Peyer's patch (tissue), 4 donors: ENCODE measurements around the gene TP53BP1. TPM values are rescaled to one million over a fixed set of nuclear protein-coding genes. Genes with fewer than 3 reads are reported as not detected.

Source experiments
- DNase-seq, 3 donors: peaks; one replicate each; pipeline ENCODE4 v3.0.0-alpha.2; 2017 to 2019
- H3K27ac ChIP-seq, 4 donors: fragments of 200-600 bp; sonication (generic); one replicate each; pipeline ENCODE4 v1.5.1; 2016 to 2019
- H3K27me3 ChIP-seq, 2 donors: fragments of 200-600 bp; sonication (generic); one replicate each; pipeline ENCODE4 v1.5.1; 2019
- H3K36me3 ChIP-seq, 3 donors: fragments of 200-600 bp; sonication (generic); one replicate each; pipeline ENCODE4 v1.5.1; 2016 to 2019
- H3K4me1 ChIP-seq, 4 donors: fragments of 200-600 bp; sonication (generic); one replicate each; pipeline ENCODE4 v1.5.1; 2016 to 2019
- H3K4me3 ChIP-seq, 4 donors: fragments of 200-600 bp; sonication (generic); 1 replicate in 3 of 4; 2 replicates in 1 of 4; pipeline ENCODE4 v1.5.1; 2016 to 2019; ENCODE audit warnings: mild to moderate bottlenecking in 1 of 4
- H3K9me3 ChIP-seq, 4 donors: fragments of 200-600 bp; sonication (generic); one replicate each; pipeline ENCODE4 v1.5.1; 2016 to 2019; ENCODE audit warnings: mild to moderate bottlenecking in 1 of 4
- POLR2A ChIP-seq, 2 donors: fragments of 450-650 bp; IDR thresholded peaks; one replicate each; pipeline ENCODE4 v1.5.1; 2017; ENCODE audit warnings: antibody characterized with exemption in 2 of 2, mild to moderate bottlenecking in 2 of 2, moderate library complexity in 2 of 2
- total RNA-seq, 4 donors: library from RNA; depleted of rRNA; stranded (reverse); fragments of >200 nt; gene quantifications; one replicate each; pipeline ENCODE4 v1.1.0, GENCODE V29; 2016
- TF ChIP-seq, protein P1 (sequence below), 6 experiments: fragments of 450-650 bp in 4 of 6; fragments of 200-600 bp in 2 of 6; sonication (generic) in 1 of 6; IDR thresholded peaks; one replicate each; pipeline ENCODE4 v1.5.1; 2017 to 2019; ENCODE audit warnings: antibody characterized with exemption in 6 of 6, mild to moderate bottlenecking in 3 of 6, moderate library complexity in 1 of 6

The TP53BP1 gene
- total RNA-seq, 4 donors from 2014 or later = 9.3 to 163 (median 24.6) TPM

DNA sequence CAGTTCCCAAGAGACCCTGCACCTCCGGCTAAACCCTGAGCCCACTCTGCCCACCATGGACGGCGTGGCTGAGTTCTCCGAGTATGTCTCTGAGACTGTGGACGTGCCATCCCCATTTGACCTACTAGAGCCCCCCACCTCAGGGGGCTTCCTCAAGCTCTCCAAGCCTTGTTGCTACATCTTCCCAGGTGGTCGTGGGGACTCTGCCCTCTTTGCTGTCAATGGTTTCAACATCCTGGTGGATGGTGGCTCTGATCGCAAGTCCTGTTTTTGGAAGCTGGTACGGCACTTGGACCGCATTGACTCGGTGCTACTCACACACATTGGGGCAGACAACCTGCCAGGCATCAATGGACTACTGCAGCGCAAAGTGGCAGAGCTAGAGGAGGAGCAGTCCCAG lies 28.5 kb upstream of the TP53BP1 start:
- Histone ChIP-seq H3K27ac (no peak overlapping the region), H3K4me3 (no peak overlapping the region), H3K4me1 (peaks cover 0 to 22% (median 0%) of the 10 kb centered on the region in 4 donors), H3K27me3 (no peaks in the 10 kb centered on the region), H3K36me3 (peaks cover 0 to 11% (median 0%) of the 10 kb centered on the region in 3 donors), H3K9me3 (no peaks in the 10 kb centered on the region)
- no peak for TF ChIP-seq POLR2A (IDR thresholded peaks at IDR 0.05)
- TF ChIP-seq, protein P1, sequence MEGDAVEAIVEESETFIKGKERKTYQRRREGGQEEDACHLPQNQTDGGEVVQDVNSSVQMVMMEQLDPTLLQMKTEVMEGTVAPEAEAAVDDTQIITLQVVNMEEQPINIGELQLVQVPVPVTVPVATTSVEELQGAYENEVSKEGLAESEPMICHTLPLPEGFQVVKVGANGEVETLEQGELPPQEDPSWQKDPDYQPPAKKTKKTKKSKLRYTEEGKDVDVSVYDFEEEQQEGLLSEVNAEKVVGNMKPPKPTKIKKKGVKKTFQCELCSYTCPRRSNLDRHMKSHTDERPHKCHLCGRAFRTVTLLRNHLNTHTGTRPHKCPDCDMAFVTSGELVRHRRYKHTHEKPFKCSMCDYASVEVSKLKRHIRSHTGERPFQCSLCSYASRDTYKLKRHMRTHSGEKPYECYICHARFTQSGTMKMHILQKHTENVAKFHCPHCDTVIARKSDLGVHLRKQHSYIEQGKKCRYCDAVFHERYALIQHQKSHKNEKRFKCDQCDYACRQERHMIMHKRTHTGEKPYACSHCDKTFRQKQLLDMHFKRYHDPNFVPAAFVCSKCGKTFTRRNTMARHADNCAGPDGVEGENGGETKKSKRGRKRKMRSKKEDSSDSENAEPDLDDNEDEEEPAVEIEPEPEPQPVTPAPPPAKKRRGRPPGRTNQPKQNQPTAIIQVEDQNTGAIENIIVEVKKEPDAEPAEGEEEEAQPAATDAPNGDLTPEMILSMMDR (IDR thresholded peaks at IDR 0.05) = no peak
- DNase-seq = no peak

DNA sequence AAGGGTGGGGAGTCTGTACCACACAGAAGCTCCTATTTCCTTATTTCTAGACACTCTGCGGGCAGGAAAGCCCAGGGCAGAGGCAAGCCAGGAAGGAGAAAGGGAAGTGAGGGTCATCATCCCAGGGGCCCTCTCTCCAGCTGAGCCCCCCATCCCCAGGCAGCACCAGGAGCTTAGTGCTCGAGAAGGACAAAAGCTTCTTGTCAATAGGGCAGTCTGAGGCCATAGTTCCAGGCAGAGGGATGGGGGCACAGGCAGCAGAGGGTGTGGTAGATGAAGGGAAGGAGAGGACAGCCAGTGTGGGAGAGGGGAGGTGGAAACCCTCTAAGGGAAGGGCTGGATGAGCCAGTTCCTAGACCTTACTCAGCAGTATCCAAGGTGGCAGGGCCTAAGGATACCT lies 27.2 kb upstream of the TP53BP1 start:
- Histone ChIP-seq H3K27me3 (no peaks in the 10 kb centered on the region), H3K9me3 (no peaks in the 10 kb centered on the region), H3K36me3 (peaks cover 0 to 11% (median 0%) of the 10 kb centered on the region in 3 donors), H3K27ac (no peak overlapping the region), H3K4me1 (peaks cover 0 to 24% (median 0%) of the 10 kb centered on the region in 4 donors), H3K4me3 (no peak overlapping the region)
- TF ChIP-seq, protein P1 (IDR thresholded peaks at IDR 0.05) = no peak
- no peak for TF ChIP-seq POLR2A (IDR thresholded peaks at IDR 0.05)
- DNase-seq = no peak

DNA sequence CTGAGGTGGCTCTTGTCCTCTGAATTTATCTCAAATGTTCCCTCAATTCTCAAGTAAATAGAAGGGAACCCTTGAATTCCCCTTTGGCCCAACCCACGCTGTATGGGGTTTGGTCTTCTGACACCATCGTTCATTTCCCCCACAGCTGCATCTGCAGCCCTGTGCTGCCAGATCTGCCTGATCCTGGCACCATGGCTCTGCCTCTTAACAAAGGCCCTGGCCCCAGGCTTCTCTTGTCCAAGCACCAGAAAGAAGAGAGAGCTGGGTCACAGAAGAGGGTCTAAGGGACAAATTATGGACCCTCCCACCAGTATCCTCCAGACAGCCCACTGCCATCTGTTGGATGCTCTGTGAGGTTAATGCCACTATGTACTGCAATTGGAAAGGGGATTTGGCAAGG lies 26.2 kb upstream of the TP53BP1 start:
- DNase-seq = no peak
- Histone ChIP-seq H3K36me3 (peaks cover 0 to 11% (median 0%) of the 10 kb centered on the region in 3 donors), H3K4me1 (peaks cover 0 to 28% (median 0%) of the 10 kb centered on the region in 4 donors), H3K4me3 (no peak overlapping the region), H3K27me3 (no peaks in the 10 kb centered on the region), H3K9me3 (no peaks in the 10 kb centered on the region), H3K27ac (no peak overlapping the region)
- TF ChIP-seq, protein P1 (IDR thresholded peaks at IDR 0.05) = no peak
- TF ChIP-seq POLR2A (IDR thresholded peaks at IDR 0.05) = no peak

DNA sequence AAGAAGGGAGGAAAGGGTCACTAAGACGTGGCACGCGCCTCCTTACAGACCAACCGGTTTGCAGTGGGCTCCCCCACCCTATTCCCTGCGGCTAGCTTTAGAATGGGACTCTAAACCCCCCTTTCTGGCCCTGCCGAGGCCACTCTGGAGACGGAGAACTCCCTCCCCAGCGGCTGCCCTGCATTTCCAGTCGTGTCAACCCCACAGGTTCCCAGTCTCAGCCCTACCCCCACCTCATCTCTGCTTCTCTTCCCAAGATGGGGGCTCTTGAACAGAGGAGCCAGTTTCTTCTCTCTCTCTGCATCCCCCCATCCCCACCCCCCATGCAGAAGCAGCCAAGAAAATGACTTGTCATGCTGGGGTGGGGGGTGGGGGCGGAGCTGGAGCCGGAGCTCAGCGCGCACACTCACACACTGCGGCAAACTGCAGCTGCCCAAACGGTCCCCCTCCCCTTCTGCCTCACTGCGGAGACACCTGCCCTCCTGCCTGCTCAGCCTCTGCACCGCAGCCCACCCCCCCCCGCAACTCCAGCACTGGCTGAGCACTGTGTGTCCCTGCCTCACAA lies 25.3 kb upstream of the TP53BP1 start:
- peaks cover 0 to 29% (median 0%) of the 10 kb centered on the region in 4 donors for H3K4me1 ChIP-seq
- peak overlapping the region; percentile 7 to 47 (median 25) for H3K4me3 ChIP-seq
- peak overlapping the region in 3 of 4 donors; percentile 26 to 80 (median 49) for H3K27ac ChIP-seq
- no peak for DNase-seq
- H3K27me3 ChIP-seq = no peaks in the 10 kb centered on the region
- H3K9me3 ChIP-seq = no peaks in the 10 kb centered on the region
- H3K36me3 ChIP-seq = peaks cover 0 to 11% (median 0%) of the 10 kb centered on the region in 3 donors
- TF ChIP-seq, protein P1 (IDR thresholded peaks at IDR 0.05) = no peak
- no peak for TF ChIP-seq POLR2A (IDR thresholded peaks at IDR 0.05)

DNA sequence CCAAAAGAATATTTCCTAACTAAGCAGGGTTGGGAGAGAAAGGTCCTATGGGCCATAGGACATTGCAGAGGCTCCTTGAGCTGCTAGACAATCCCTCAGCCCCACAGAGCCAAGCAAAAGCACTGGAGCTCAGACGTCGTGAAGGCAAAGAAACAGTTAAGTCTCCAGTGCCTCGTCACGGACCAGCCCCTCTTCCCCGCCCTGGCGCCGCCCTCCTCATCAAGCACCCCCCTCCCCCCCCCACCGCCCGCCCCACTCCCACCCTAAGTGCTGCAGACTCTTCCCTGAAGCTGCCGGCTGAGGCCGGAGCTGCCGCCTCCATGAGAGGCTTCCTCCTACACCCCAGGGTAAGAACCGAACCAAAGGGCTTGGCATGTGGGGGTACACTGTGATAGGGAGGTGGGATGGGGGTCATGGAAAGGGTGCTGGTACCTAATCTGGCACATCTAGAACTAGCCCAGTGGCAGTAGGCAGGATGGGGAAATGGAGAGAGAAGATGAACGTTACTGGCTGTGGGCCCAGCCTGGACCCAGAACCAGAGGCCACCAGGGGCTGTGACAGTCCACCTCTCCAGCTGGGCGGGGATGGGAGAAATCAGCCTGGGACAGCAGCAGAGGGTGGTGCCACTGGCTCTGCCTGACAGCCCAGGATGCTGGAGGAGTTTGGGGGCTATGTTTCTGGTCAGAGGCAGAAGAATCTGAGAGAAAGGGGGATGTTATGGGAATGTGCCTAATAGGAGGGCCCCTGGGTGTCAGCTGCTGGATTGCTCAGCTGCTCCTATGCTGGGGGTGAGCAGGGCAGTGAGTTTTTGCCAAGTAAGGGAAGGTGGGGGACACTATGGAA lies 24.6 kb upstream of the TP53BP1 start, which contains the start of gene MAP1A:
Gene MAP1A, plus strand, starts transcription at position 255 of the 843 bp plus-strand sequence. CDS start 3,866 bp downstream, outside the sequence.
- peak within 1 kb of the TSS; percentile 26 to 80 (median 40) for H3K27ac ChIP-seq
- no peaks in the 10 kb centered on the region for H3K9me3 ChIP-seq
- peak within 1 kb of the TSS; percentile 7 to 47 (median 25) for H3K4me3 ChIP-seq
- DNase-seq = no peak
- H3K36me3 ChIP-seq = peaks cover 0 to 11% (median 0%) of the 10 kb centered on the region in 3 donors
- H3K27me3 ChIP-seq = no peaks in the 10 kb centered on the region
- TF ChIP-seq POLR2A (IDR thresholded peaks at IDR 0.05) = no peak
- TF ChIP-seq, protein P1 (IDR thresholded peaks at IDR 0.05) = no peak
- H3K4me1 ChIP-seq = peaks cover 0 to 29% (median 0%) of the 10 kb centered on the region in 4 donors
